GM19043 (cell line): Measurements from ENCODE around the gene PAQR4.
A peak's percentile ranks its signal among the peaks of the same experiment; 100 is the strongest.

Experiments used
- ATAC-seq: cut with Tn5 transposase; IDR thresholded peaks from one replicate; pipeline ENCODE4 v1.9.1; 2021; ENCODE audit warnings: low read depth; ENCODE audit not compliant: unreplicated experiment

Gene PAQR4

DNA sequence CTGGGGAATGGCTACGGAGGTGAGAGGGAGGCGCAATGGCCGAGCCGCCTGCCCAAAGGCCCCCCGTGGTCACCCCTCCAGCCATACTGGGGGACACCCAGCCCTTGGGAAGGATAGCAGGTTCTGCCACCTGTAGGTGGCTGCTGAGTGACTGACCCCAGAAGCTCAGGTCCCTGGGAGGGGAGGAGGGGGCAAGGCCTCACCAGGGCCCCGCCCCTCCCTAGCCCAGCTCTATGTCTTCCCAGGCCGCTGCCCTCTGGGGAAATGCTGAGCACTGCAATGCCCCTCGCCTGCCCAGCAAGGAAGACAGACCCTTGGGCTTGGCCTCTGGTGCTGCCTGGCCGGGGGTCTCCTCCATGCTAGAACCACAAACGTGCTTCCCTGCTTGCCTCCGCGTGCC lies 32.2 kb downstream of the PAQR4 start:
- no peak for ATAC-seq

DNA sequence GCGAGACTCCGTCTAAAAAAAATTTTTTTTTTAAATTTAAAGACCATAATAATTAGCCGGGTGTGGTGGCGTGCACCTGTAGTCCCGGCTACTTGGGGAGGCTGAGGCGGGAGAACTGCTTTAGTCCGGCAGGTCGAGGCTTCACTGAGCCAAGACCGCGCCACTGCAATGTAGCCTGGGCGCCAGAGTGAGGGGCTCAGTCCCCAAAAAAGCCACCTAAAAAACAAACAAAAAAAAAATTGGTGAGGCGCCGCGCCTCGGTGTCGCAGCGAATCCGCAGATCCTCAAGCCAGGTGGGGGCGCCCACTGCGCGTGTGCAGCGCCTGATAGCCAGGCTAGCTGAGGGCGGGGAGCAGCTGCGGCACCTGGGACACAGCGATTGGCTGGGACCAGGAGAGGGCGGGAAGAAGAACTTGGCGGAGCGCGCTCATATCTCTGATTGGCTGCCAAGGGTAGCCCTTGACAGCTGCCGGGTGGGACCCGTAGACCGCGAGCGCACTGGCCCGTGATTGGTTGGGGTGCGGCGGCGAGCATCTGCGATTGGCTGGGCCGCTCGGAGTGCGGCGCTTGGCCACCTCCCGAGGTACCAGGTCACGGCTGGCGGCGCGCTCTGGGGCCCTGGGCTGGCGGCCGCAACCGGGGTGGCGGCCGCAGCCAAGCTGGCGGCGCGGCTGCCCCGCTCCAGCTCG lies 34.6 kb downstream of the PAQR4 start:
- ATAC-seq = peak; percentile 96

DNA sequence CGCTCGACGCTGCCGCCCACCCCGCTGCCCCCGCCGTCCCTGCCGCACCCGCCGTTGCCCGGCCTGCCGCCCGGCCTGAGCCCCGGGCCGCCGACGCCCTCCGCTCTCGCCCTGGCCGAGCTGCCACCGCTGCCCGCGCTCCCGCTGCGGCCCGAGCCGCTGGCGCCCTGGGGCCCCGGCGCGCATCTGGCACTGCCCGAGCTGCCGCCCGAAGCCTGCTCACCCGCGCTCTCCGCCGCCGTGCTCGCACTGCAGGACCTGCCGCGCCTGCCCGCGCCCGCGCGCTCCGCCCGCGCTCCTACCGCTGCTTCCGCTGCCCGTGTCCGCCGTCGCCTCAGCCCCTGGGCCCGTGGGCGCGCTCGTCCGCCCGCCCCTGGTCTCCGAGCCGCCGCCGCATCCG lies 35.2 kb downstream of the PAQR4 start:
- ATAC-seq = peak; percentile 10

DNA sequence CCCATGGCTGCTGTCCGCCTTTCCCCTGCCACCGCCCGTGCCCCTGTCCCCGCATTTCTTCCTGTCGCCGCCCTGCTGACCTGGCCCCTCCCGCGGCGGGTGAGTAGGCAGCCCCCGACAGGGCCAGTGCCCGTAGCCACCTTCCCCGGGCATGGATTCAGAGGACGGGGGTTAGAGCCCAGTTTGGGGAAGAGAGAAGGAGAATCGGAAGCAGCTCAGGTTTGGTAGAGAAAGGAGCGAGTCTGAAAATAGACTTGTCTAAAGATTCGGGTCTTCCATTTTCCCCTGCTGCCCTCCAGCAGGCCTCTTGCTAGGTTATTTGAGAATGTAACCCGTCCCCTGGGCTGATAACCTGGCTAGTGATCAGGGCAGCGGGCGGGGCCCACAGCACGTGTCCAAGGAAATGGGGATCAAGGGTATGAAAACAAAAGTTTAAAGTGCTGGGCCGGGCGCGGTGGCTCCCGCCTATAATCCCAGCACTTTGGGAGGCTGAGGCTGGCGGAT lies 35.7 kb downstream of the PAQR4 start:
- no peak for ATAC-seq

DNA sequence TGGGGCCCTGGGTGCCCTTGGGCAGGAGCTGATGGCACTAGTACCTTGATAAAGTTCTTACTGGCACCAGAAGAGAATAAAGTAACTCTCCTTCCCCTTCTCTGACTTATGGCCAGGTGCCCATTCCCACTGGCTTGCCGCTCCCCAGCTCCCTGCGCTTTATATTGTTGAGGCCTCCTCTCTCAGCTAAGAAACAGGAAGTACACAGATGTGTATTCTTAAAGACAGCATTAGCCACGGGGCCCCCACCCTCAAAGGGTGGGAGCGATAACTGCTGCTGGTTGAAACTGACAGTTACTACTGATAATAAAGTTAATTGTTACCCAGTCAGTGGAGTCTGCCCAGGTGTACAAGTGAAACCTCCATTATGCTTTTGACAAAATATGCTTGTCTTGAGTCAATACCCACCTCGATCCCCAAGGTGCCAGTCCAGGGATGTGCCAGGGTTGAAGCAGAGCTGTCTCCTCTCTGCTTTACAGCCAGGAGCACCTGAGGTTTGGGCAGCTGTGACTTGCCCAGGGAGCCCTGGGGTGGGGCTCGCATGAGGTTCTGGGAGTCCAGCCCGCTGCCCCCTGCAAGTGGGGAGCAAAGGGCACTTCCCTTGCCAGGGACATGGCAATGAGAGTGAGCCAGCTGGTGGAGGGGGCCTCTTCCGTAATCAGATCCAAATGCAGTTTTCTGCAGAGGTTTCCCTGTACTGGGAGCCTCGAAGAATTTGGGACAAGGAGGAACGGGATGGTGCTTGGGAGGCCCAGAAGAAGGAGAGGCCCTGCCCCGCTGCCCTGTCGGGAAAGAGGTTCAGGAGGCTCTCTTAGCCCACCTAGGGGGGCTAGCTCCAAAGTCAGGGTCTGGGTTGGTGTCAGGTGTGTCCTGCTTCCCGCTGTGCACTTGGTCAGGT lies 38.2 kb downstream of the PAQR4 start:
- ATAC-seq = no peak

DNA sequence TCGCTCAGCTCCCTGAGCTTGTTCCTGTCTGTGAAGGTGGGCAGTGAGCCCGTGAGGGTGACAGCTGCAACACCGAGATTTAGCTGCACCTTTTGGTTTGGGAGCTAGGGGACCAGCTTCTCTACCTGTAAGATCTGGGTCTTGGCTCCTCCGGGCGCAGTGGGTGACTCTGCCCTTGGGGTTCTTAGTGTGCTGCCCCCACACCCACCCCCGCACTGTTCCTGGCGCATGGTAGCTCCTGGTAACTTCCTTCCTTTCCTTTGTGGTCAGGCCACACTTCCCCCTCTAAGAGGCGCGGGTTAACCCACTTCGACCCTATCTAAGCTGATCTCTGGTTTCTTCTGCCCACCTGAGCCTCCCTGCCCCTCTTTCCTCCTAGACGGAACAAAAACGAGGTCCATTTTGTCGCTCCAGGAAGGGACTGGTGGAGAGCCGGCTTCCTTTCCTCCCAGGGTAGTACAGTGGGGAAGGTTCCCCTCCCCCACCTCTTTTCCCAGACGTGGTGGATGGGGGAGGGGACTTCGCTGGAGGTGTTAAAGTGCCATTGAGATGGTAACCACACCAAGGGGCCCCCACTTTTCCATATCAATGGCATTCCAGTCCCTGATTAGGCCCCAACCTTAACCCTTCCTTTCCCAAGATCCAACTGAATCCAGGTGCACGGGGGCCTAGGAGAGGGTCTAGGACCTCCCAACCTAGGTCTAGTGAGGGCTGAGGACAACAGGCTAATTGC lies 39.0 kb downstream of the PAQR4 start:
- ATAC-seq = no peak

DNA sequence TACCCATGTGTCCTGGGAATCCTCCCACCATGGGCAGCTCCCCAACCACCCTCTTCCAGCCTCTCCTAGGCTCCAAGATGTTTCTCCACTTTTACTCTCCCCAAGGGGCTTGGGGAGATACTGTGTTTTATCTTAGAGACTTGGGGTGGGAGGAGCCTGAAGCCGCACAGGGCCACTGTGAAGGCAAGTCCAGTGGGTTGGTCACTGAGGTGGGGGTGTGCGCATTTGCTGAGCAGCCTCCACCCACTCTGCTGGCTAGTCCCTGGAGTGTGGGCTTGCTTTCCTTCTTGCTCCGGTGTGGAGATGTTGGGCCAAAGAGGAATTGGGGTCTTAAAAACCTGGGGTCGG lies 39.5 kb downstream of the PAQR4 start:
- ATAC-seq = no peak

DNA sequence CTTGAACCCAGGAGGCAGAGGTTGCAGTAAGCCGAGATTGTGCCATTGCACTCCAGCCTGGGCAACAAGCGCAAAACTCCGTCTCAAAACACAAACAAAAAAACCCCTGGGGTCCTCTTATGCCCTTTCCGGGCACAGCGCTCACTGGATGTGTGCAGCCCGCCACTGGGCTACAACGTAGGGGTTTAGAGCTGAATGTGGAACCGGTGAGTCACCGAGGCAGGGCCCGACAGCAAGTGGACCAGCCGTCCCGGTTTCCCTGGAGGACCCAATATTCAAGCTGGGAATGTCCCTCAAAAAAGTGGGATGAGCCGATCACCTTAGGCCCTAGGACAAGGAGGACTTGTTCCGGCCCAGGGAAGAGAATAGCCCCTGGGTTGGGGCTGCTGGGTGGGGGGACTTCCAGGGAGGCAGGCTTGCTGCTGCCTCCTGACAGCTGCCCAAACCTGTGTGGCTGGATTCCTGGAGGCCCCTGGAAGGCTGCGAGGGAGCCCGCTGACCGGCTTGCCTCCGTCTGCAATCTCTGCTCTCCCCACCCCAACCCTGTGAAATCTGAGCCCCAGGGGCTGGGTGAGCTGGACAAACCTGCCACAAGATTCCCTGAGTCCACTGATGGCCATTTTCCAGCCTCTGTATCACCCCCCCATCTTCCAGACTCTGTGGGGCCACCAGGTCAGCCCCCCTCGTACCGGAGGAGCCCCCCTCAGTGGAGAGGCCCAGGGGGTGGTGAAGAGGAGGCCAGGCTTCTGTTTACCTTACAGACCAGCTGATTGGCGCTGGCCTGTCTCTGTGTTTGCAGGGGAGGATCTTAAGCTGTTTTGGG lies 40.6 kb downstream of the PAQR4 start:
- no peak for ATAC-seq

DNA sequence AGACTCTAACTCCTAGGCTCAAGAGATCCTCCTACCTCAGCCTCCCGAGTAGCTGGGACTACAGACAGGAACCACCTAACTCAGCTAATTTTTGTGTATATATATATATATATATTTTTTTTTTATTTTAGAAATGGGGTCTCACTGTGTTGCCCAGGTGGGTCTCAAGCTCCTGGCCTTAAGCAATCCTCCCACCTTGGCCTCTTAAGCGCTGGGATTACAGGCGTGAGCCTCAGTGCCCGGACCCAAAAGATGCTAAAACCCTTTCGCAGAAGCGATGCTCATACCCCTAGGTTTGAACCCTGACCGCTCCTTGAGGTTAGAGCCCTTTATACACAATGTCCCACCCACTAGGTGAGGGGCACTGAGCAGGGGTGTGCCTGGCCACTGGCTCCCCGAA lies 41.4 kb downstream of the PAQR4 start:
- ATAC-seq = no peak

DNA sequence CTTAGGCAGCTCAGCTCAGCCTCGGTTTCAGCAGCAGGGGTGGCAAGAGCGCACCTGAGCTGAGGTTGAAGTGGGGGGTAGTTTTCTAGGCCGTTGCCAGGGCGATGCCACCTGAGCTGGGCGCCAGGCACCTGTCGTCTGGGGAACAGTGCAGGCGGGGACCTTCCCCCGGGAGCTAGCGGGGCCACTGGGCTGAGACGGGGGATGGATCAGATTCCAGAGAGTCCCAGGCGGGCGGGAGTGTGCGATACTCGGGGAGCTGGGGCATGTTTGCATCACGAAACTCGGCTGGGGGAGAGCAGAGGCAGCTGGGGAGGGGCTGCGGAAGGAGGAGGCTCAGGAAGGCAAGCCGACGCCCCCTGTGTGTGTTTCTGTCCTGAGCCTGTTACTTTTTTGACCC lies 43.1 kb downstream of the PAQR4 start:
- no peak for ATAC-seq

DNA sequence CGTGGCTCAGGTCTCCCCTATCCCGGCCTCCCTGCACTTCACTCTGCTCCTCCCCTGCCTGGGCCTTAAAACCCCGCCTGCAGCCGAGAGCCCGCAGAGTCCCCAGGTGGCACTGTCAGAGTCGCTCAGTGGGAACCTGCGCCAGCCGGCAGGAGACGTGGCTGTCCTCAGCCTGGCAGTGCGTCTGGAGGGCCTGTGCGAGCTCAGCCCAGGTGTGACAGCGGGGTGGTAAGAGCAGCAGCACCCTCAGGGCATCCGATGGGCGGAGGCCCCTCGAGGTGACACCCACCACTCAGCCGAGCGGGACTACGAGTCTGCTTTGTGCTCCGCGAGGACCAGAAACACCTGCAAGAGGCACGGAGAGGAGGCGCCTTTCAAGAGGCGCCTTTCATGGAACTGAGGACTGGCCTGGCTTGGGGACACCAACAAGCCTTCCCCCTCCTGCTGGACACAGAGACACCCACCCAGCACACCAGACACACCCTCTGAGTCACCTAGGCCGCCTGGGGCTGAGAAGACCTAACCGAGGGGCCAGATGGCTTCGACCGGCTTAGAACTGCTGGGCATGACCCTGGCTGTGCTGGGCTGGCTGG lies 43.8 kb downstream of the PAQR4 start, which contains the start of gene CLDN9:
Gene CLDN9, plus strand, starts transcription at position 96 of the 593 bp plus-strand sequence. Its CDS starts 440 bp downstream, at position 536.
- ATAC-seq = no peak

DNA sequence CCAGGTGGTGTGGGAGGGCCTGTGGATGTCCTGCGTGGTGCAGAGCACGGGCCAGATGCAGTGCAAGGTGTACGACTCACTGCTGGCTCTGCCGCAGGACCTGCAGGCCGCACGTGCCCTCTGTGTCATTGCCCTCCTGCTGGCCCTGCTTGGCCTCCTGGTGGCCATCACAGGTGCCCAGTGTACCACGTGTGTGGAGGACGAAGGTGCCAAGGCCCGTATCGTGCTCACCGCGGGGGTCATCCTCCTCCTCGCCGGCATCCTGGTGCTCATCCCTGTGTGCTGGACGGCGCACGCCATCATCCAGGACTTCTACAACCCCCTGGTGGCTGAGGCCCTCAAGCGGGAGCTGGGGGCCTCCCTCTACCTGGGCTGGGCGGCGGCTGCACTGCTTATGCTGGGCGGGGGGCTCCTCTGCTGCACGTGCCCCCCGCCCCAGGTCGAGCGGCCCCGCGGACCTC lies 44.4 kb downstream of the PAQR4 start:
- no peak for ATAC-seq

DNA sequence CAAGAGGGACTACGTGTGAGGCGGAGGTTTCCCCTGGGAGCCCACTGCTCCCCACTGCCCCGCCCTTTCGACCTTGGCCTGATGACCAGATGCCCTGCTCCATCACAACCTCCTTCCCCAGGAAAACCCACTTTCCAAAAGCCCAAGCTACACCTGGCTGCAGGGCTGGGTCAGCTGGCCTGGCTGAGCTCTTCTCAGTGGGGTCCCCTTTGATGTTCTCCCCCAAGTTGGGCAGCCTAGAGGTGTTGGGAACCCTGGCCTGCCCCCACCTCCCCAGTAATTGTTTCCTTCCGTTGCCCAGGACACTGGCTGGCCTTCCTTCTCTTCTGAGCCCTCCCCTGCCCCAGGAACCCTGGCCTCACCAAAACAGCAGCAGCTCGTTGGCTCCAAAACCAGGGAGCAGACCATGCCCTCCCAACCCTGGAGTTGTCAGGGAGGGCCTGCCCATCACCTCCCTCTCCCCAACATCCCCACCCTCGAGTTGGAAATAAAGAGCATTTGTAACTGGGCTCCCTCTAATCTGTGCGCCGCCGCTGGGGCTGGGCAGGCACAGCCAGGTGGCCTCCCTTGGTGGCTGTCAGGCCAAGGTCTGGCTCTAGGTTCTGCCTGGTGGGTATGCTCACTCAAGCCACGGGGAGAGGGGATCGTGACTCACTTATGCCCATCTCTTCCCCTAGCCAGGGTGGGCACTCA lies 45.0 kb downstream of the PAQR4 start:
- ATAC-seq = no peak

DNA sequence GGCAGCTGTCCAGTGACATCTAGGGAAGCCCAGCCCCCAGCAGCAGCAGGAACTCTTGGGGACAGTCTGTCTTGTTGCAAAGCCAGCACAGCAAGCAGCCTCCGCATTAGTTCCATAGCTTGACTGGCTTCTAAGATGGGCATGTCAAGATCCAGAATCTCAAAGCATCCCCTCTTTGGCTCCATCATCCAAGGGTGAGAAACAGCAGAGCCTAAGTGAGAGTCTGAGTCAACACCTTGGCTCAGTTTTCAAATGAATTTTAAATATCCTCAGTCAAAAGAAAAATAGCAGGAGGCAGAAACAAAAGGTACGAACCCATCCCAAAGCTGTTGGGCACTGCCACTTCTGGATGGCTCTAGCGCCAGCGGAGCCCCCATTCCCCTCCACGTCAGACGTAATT lies 45.8 kb downstream of the PAQR4 start:
- ATAC-seq = no peak

DNA sequence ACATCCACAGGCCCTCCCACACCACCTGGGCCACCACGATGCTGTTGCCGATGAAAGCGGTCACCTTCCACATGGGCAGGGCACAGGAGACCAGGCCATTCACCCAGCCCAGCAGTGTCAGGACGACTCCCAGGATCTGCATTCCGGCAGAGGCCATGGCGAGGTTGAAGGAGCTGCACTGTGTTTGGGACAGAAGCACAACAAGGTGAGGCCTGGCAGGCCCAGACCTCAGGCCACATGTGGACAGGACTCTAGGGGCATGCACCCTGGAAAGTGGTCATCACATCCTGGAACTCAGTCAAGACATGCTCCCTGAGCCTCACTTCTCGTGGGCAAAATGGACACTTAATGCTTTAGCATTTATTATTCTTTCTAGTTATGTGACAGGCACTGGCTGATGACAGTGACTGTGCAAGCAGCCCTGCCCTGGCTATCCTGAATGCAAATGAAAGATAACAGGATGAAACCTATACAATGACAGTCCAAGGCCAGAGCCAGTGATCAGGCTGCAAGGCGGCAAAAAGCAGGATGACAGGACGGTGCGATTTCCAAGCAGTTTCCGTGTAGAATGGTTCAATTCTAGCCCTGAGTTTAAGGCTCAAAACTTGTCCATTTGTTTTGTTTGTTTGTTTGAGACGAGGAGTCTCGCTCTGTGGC lies 46.8 kb downstream of the PAQR4 start:
- ATAC-seq = no peak

DNA sequence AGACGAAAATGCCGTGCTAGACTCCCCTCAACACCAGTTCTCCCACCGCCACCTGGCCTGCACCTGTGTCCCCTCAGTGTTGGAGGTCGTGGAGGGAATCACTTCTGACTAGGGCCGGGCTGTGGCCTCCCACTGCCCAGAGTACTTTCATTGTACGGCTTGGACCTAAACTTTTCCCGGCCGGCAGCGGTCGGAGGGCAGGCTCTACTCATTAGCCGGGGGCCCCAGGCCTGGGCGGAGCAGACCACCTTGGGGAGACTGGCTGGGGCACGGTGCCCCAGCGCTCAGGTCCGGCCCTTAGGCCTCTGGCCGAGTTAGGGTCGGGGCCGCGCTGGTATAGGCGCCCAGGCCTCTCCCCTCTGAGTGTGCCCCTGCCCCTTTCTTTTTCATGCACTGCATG lies 48.2 kb downstream of the PAQR4 start:
- ATAC-seq = no peak

DNA sequence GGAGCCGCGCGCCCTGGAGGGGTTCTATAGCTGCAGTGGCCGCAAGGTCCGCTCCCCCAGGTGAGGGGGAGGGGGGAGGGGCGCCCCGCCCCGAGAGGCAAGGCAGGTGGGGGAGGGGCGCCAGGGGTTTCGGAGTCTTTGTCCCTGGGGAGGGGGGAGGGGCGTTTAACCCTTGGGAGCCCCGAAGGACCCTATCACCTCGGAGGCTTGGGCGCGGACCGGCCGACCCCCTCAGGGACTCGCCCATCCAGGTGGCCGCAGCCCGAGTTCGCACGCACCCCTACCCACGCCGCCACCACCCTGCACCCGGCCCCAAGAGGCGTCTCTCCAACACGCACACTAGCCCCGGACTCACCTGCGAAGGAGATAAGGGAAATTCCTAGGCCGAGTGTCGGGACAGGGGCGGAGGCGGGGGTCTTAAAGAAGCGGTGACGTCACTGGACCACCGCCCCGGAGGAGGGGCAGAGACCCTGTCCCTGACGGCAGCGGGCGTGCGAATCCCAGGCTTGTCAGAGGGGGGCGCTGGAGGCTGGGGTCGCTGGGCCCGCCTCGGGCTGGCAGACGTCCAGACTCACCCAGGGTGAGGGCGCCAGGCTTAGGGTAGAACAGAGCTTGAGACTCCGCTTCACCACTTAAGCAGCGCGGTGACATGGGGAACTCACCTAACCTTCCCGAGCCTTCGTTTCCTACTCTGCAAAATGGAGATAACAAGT lies 48.8 kb downstream of the PAQR4 start, which contains the start of gene CLDN6:
Gene CLDN6, minus strand, starts transcription at position 390 of the 713 bp plus-strand sequence. CDS start 2,162 bp downstream, outside the sequence.
- ATAC-seq = no peak
